ENCODE results near the gene ACER2.
"Not testable (repeated sequence)": the region's sequence is repeated elsewhere in the genome, so short reads cannot be mapped to it uniquely, and the experiment has no call there.

GRCh38 chr9:19413456-19413855 is 4.6 kb downstream of the ACER2 start:
- TF ChIP-seq, protein P1, sequence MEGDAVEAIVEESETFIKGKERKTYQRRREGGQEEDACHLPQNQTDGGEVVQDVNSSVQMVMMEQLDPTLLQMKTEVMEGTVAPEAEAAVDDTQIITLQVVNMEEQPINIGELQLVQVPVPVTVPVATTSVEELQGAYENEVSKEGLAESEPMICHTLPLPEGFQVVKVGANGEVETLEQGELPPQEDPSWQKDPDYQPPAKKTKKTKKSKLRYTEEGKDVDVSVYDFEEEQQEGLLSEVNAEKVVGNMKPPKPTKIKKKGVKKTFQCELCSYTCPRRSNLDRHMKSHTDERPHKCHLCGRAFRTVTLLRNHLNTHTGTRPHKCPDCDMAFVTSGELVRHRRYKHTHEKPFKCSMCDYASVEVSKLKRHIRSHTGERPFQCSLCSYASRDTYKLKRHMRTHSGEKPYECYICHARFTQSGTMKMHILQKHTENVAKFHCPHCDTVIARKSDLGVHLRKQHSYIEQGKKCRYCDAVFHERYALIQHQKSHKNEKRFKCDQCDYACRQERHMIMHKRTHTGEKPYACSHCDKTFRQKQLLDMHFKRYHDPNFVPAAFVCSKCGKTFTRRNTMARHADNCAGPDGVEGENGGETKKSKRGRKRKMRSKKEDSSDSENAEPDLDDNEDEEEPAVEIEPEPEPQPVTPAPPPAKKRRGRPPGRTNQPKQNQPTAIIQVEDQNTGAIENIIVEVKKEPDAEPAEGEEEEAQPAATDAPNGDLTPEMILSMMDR (IDR thresholded peaks at IDR 0.05; ENCODE audit: poor library complexity): not testable (repeated sequence)
- not testable (repeated sequence) for TF ChIP-seq EZH2phosphoT487 (IDR thresholded peaks at IDR 0.05; ENCODE audit: low read depth, severe bottlenecking, unreplicated experiment)

All from hepatocyte (in vitro differentiated cells).